NCI-H1105 (cell line): ENCODE data around the gene MRPL1.
"Not testable (repeated sequence)": the region's sequence is repeated elsewhere in the genome, so short reads cannot be mapped to it uniquely, and the experiment has no call there.

Source experiments
- DNase-seq: peaks from one replicate; lab custom pipeline; 2025; lab: John Stamatoyannopoulos, UW

MRPL1 gene

DNA sequence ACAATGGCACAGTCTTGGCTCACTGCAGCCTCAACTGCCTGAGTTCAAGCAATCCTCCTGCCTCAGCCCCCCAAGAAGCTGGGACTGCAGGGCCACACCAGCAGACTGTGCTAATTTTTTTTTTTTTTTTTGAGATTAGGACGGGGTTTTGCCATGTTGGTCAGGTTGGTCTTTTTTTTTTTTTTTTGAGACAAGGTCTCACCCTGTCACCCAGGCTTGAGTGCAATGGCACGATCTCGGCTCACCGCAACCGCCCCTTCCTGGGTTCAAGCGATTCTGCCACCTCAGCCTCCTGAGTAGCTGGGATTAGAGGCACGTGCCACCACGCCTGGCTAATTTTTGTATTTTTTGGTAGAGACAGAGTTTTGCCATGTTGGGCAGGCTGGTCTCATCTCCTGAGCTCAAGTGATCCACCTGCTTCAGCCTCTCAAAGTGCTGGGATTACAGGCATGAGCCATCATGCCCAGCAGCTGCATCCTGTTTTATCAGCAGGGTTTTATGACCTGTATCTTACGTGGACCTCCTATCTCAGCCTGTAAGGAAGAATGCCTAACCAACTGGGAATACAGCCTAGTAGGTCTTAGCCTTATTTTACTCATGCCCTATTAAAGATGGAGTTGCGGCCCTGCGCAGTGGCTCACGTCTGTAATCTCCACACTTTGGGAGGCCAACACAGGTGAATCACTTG is 13.2 kb upstream of the MRPL1 start:
- DNase-seq = peak; percentile 43

DNA sequence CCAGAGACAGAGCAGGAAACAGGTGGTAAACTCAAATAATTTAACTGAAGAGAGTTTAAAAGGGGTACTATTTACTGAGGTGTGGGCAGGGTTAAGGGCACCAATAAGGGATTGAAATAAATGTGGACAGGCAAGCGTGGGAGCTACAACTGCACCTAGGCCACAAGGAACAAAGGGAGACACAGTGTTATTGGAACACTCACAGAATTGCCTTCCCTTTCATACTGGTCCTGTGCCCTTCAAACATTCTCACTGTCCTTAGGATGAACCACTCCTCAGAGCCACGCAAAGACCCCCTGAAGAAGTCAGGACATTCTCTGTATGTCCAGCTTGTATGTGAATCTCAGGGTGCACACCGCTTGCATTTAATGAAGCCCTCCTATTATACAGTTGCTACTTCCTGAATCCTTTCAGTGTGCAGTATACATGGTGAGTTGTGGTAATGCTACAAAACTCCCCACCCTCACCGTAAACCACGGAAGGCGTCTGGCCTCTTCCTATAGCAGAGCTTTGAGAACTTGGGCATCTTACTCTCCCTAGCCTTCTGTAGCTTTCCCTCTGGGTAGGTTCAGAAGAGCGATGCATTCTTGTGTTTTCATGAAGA is 9.6 kb upstream of the MRPL1 start:
- no peak for DNase-seq

DNA sequence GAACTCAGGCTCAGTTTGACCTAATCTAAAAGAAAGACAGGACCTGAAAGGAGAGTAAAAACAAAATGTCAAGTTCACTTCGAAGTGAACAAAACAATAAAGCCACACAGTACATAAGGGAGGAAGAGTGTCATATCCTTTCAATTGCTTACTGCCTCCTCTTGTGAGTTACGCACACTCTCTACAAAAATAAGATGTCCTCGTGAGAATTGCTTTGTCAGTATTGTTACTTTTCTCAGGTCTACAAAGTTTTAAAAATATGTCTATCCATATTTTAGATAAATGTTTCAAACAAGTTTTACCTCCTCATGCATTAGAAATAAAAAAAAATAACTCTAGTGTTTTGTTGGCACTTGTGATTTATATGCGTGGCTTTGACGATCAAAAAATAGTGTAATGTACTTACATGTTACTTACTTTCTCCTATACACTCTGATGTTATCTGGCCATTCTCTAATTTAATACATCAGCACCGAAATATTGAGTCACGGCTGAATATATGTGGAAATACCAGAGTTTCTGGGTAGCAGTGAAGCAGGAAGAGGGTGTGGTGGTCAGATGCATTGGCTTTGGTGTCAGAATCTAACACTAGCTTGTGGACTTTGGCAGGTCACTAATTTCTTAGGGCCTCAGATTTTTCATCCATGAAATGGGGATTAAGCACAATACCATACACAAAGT is 8.1 kb upstream of the MRPL1 start:
- no peak for DNase-seq

DNA sequence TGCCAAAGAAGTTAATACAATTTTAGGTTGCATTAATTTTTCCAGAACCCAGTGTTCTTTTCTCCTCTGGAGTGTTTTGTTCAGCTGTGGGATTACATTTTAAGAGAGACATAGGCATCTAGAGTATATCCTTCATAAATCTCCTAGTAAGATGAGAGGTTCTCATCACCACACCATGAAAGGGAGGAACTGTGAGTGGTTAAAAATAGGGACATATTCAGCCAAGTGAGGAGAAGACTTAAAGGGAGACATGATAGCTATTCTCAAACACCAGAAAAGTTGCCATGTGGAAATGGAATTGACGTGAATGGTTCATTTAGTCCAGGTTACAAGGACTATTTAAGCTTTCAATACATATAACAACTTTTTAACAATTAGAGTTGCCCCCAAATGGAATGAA is 6.5 kb upstream of the MRPL1 start:
- DNase-seq = no peak

DNA sequence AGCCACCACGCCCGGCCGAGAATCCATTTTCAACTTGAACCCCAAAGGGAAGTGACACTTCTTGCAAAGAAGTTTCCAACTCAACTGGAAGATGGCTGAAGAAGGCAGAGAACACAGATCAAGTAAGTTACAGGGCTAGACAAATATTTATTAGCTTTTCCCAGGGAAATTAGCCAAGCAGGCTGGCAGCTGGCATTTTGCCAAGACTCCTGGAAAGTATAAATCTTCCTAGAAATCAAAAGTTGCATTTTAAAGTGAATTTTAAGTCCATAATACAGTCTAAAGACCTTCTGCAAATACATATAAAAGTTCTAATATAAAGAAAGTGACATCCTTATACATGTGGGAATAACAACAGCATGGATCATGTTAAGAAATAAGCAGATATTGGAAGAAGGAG is 3.4 kb upstream of the MRPL1 start:
- DNase-seq = peak; percentile 15

DNA sequence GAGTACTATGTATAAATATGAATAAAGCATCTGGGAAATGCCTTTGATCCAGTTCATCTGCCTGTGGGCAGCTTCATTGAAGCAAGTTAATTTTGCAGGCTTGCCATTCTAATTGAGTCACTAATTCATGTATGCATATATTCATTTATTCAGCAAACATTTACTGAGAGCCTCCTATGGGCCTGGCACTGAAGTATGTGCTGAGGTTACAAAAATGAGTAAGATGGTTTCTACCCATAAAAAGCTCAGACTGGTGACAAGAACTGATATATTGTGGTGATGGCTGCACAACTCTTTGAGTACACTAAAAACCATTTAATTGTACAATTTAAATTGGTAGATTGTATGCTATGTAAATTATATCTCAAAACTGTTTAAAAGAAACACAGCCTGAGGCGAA is 1.1 kb upstream of the MRPL1 start:
- DNase-seq = no peak

DNA sequence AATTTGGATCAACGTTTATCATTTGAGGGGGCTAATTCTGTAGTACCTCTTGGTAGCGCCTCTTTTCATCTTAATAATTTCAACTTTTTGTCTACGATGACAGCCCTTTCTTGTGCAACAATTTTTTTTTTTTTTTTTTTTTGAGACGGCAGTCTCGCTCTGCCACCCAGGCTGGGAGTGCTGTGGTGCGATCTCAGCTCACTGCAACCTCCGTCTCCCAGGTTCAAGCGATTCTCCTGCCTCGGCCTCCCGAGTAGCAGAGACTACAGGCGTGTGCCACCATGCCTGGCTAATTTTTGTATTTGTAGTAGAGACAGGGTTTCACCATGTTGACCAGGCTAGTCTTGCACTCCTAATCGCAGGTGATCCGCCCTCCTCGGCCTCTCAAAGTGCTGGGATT is 711 bp downstream of the MRPL1 start:
- DNase-seq = not testable (repeated sequence)

DNA sequence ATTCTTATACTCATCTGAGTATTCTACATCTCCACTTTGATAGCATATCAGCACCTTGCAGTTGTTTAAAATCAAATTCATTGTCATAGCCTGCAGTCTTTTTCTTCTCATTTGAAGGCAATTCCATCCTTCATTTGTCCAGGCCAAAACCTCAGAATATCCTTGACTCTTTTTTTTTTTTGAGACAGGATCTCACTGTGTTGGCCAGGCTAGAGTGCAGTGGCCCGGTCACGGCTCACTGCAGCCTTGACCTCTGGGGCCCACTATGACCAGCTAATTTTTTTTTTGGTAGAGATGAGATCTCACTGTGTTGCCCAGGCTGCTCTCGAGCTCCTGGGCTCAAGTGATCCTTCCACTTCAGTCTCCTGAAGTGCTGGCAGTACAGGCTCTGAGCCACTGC is 2.6 kb downstream of the MRPL1 start:
- DNase-seq = no peak

DNA sequence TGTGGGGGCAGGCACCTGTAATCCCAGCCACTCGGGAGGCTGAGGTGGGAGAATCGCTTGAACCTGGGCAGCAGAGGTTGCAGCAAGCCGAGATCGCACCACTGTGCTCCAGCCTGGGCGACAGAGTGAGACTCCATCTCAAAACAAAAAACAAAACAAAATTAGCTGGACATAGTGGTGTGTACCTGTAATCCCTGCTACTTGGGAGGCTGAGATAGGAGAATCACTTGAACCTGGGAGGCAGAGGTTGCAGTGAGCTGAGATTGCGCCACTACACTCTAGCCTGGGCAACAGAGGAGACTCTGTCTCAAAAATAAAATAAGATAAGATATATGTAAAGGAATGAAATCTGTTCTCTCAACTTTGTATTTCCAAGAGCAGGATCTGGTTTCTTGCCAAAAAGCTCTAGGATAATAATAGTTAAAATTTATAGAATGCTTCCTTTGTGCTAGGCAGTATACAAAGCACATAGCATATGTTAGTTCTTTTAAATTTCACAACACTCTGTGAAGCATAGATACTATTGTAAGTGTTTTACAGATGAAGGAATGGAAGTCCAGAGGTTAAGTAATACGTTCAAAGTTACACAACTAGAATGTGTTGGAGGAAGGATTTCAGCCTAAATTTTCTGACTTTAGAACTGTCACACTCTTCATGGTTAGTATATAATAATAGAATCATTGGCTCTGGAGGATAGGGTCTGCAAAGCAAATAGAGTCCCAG is 10.3 kb downstream of the MRPL1 start:
- no peak for DNase-seq

DNA sequence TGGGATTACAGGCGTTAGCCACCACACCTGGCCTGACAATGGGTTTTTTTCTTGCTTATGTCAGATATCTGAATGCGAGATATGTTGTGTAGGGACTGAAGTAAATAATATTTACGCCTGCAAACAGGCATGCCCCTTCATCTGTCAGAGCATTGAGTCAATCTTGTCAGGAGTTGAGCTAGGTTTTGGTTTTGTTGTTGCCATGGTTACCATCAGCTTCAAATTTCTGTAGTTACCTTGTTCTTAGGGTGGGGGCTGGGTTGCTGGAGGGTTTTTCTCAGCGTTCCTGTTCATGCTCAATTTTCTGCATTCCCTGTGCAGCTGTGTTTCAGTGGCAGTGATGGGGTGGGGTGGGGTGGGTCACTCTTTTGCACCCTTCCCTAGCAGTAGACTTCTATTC is 14.5 kb downstream of the MRPL1 start:
- no peak for DNase-seq

DNA sequence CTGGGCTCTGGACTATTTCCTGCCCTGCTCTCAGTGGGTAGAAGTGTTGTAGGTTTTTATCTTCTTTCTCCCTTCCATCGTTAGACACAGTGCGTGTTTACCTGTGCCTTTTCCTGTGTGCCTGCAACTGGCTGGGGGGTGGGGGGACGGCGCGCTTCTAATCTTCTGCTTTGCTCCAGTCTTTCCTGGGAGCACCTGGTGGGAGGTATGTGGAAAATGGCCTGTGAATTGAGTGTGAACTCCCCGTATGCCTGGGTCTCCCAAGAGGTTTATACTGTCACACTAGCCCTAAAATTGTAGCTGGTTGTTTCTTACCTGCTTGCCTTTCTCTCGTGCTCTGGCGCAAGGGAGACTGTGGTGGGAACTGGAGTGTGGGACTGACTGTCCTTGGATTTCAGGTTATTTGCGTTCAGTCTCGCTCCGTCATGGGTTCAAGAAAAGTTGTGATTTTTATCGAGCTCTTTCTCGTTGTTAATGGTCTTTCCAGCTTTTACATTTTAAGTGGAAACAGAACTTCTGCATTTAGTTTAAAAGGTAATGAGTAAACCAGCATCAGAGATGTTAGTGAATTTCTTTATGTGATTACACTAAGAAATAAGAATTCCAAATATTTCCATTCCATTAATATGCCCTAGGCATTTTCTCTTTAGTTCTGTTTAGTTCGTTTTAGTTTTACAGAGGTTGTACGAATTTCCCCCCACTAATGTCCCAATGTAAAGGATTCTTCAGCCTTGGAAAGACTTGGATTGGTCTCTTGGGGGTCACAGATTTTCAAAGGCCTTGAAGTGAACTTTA is 15.3 kb downstream of the MRPL1 start:
- DNase-seq = no peak

DNA sequence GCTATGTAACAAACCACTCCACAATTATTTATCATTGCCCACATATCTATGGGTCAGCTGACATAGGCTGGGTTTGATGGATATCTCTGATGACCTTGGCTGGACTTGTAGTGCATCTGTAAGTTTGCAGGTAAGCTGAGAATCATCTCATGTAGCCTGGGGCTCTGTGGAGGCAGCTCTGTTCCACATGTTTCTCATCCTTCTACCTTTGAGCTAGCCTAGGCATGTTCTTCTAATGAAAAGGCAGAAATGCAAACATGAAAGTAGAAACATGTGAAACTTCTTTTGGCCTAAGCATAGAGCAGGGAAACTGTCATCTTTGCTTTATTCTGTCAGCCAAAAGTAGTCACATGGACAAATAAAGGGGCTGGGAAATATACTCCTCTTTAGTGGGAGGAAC is 18.2 kb downstream of the MRPL1 start:
- DNase-seq = peak; percentile 10

DNA sequence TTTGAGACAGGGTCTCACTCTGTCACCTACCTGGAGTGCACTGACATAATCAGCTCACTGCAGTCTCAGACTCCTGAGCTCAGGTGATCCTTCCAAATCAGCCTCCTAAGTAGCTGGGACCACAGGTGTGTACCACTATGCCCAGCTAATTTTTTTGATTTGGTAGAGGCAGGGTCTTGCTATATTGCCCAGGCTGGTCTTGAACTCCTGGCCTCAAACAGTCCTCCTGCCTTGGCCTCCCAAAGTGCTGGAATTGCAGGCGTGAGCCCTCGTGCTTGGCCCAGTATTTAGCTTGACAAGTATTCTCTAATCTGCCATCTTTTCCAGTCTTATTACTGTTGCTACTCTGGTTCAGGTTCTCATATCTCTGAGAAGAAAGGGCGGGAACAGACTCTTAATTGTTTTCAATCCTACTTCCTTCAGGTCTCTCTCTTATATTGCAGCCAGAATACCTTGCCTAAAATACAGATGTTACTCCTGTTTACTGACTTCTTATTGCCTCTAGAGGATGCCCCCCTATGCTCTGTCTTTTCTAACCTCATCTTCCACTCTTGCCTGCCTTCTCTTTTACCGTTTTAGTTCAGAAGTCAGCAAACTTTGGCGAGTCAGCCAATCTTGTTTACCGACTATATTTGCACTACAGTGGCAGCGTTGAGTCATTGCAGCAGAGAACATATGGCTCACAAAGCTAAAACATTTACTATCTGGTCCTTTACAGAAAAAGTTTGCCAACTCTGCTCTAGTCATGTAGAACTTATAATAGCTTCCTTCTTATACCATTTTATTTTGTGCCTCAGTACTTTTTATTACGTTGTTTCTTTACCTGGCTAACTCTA is 19.0 kb downstream of the MRPL1 start:
- no peak for DNase-seq

DNA sequence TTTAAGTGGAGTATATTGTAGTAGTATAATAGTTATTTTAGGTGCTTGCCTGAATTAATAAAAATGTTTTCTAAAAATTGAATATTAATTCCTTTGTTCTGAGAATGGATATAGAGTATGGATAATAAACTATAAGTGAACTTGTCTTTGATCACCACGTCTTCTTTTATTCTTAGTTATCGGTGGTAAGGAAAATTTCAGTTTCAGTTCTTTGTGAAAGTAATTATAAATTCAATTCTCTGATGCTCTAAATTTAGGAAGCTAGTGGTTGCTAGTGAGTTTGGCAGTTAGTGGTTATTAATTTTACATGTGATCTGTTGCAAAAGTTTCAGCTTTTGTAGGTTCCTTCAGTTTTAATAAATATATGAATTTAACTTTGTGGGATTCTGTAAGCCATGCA is 30.8 kb downstream of the MRPL1 start:
- no peak for DNase-seq

DNA sequence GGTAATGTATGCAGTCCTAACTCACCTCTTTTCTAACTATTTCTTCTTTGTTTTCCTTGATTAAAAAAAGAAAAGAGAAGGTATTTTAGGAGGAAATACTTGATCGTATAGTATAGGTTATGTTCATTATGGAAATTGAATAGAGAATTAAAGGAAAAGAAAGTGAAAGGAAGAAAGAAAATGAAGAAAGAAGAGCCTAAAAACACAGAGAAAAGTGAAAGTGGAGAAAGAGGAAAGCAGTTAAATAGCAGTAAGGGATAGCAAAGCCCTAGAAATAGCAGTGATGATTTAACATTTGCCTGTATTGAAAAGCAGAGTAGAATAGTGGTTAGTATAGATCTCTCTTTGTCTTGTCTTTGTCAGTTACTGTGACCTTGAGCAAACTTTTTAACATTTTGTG is 37.0 kb downstream of the MRPL1 start:
- no peak for DNase-seq

DNA sequence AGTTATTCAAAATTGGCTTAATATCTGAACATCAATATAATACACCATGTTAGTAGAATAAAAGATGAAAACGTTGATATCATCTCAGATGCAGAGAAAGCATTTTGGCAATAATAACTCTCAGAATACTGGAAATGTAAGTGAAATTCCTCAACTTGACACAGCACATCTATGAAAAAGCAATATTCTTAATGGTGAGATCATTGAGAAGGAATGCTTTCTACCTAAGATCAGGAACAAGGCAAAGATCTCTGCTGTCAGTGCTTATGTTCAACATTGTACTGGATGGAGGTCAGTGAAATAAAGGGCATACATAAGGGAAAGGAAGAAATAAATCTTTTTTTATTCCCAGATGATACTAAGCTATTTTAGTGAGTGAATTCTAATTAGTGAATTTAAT is 40.6 kb downstream of the MRPL1 start:
- DNase-seq = no peak

DNA sequence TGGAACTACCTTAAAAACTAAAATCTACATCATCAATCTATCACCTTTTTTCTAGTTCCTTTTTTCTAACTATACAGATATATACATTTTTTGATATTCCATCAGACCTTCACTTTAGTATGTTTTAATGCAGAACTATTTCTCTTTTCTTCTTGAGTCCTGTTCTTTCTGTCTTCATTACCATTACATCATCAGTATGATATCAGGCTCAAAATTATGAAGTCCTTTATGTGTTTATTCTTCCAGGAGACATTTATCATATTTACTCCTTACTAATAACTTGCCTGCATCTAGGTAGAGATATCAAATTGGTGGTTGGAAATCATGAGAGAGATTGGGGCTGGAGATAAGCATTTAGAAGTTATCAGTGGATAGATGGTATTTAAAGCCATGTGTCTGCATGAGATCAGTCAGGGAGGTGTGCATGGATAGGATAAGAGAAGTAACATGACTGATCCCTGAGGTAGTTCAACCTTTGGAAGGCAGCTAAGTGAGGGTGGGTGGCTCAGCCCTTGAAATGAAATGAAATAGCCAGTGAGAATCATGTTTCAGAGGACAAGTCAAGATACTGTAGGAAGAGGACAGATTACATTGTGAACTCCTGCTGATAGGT is 43.1 kb downstream of the MRPL1 start:
- no peak for DNase-seq

DNA sequence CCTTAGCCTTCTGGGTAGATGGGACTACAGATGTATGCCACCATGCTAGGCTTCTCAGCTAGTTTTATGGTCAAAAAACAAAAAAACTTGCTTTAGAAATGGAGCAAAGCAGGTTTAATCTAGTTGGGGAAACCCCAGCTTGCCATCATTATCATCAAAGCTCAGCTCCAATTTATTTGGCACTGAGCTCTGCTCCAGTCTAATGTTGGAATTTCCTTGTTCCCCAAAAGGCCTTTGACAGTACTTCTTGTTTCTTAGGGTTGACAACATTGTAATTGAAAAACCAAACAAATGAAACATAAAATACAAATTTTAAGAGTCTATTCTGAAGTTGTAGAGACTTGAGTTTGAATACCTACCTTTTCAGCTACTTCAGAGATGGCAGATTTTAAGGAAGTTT is 48.0 kb downstream of the MRPL1 start:
- DNase-seq = no peak

DNA sequence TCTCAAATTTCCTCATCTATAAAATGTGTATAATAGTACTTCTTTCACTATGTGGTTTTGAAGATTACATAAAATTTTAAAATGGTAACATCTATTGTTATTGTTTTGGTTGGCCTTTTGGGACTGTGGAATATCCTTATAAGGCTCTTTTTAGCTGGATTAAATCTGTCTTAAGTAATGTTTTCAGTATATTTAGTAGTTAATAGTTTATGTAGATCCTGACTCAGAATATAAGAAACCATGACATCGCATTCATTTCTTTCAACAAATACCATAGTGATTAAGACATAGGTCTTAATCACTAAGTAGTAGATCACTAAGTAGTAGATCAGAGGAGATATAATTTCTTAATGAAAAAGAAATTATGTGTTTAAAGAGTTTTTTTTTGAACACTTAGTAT is 48.5 kb downstream of the MRPL1 start:
- DNase-seq = no peak

DNA sequence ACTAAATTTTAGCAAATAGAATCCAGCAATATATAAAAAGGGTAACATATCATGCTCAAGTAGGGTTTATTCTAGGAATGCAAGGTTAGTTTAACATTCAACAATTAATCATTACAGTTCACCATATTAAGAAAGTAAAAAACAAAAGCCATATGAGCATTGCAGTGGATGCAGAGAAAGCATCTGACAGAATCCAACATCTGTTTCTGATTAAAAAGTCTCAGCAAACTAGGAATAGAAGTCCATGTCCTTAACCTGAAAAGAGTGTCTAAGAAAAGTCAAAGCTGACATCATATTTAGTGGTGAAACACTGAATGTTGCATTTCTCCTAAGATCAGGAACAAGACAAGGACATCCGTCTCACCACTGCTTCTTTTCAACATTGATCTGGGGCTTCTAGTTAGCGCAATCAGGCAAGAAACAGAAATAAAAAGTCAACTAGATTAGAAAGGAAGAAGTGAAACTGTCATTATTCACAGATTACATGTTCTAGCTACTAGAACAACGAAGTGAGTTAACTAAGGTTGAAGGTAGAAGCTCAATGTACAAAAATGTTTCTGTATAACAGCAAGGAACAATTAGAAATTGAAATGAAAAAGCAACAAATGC is 49.3 kb downstream of the MRPL1 start:
- DNase-seq = no peak
